Endodermal cell (in vitro differentiated cells): ENCODE measurements around the gene TOR1A. TPM values are rescaled to one million over a fixed set of nuclear protein-coding genes. Genes with fewer than 3 reads are reported as not detected.

Source experiments
- DNase-seq: peaks from one replicate; pipeline ENCODE4 v3.0.0-alpha.2; 2017
- H3K27ac ChIP-seq: 2 replicates; pipeline ENCODE4 v1.5.1; 2013; ENCODE audit warnings: mild to moderate bottlenecking, low read depth, low read length, moderate library complexity
- H3K27me3 ChIP-seq: 2 replicates; pipeline ENCODE4 v1.6.1; 2013; ENCODE audit warnings: mild to moderate bottlenecking, low read length, moderate library complexity; ENCODE audit not compliant: insufficient read depth, control insufficient read depth, poor library complexity, severe bottlenecking
- H3K36me3 ChIP-seq: 2 replicates; pipeline ENCODE4 v1.7.0; 2013; ENCODE audit warnings: mild to moderate bottlenecking, low read length, moderate library complexity; ENCODE audit not compliant: control insufficient read depth, insufficient read depth
- H3K4me1 ChIP-seq: one replicate; pipeline ENCODE4 v1.7.0; 2013; ENCODE audit warnings: low read length; ENCODE audit not compliant: control insufficient read depth, insufficient read depth
- H3K4me3 ChIP-seq: 2 replicates; pipeline ENCODE4 v1.5.1; 2013; ENCODE audit warnings: mild to moderate bottlenecking, low read length, moderate library complexity
- H3K9ac ChIP-seq: 2 replicates; pipeline ENCODE4 v1.6.1; 2013; ENCODE audit warnings: mild to moderate bottlenecking, low read length, moderate library complexity; ENCODE audit not compliant: poor library complexity, severe bottlenecking; ENCODE audit errors: extremely low read depth
- H3K9me3 ChIP-seq: 2 replicates; pipeline ENCODE4 v1.6.1; 2013; ENCODE audit warnings: mild to moderate bottlenecking, low read length, moderate library complexity; ENCODE audit not compliant: control insufficient read depth
- H3K27ac Mint-ChIP-seq: 2 replicates; pipeline ENCODE4 v1.8.0; 2020; ENCODE audit warnings: mixed read lengths
- H3K27me3 Mint-ChIP-seq: 2 replicates; pipeline ENCODE4 v1.8.0; 2021; ENCODE audit warnings: mild to moderate bottlenecking, mixed read lengths; ENCODE audit not compliant: insufficient read depth
- H3K36me3 Mint-ChIP-seq: 2 replicates; pipeline ENCODE4 v1.8.0; 2020; ENCODE audit warnings: low read depth, mixed read lengths
- H3K4me1 Mint-ChIP-seq: 2 replicates; pipeline ENCODE4 v1.8.0; 2020; ENCODE audit warnings: mixed read lengths
- H3K4me3 Mint-ChIP-seq: 2 replicates; pipeline ENCODE4 v1.8.0; 2020; ENCODE audit warnings: mild to moderate bottlenecking, moderate library complexity, mixed read lengths
- H3K9me3 Mint-ChIP-seq: 2 replicates; pipeline ENCODE4 v1.8.0; 2020; ENCODE audit warnings: mild to moderate bottlenecking, mixed read lengths
- CTCF ChIP-seq: fragments of 200-600 bp; sonication (generic); conservative IDR thresholded peaks from 2 replicates; pipeline ENCODE4 v1.5.0; 2021; ENCODE audit warnings: antibody characterized with exemption, mild to moderate bottlenecking
- WGBS, 2 experiments: methylation state at CpG; one replicate each; pipeline versions ENCODE4 v1.1.5 to v1.1.7; 2013; ENCODE audit warnings: missing lambda C conversion rate in 2 of 2, mixed read lengths in 1 of 2; ENCODE audit not compliant: insufficient coverage in 1 of 2, insufficient read length in 1 of 2; 5-methylcytosine and 5-hydroxymethylcytosine counted together
- total RNA-seq, 2 donors: library from RNA; stranded (reverse); fragmentation: NEBNext Ultra II Directional in 1 of 2; extraction: Animal tissue kit (Norgen Biotek cat#: 25700) in 1 of 2; gene quantifications; 2 replicates in 1 of 2; 3 replicates in 1 of 2; pipeline ENCODE4 v1.2.1, GENCODE V29; 2021

The TOR1A gene
- total RNA-seq, 2 donors from 2014 or later = 48.4 to 49.9 TPM

DNA sequence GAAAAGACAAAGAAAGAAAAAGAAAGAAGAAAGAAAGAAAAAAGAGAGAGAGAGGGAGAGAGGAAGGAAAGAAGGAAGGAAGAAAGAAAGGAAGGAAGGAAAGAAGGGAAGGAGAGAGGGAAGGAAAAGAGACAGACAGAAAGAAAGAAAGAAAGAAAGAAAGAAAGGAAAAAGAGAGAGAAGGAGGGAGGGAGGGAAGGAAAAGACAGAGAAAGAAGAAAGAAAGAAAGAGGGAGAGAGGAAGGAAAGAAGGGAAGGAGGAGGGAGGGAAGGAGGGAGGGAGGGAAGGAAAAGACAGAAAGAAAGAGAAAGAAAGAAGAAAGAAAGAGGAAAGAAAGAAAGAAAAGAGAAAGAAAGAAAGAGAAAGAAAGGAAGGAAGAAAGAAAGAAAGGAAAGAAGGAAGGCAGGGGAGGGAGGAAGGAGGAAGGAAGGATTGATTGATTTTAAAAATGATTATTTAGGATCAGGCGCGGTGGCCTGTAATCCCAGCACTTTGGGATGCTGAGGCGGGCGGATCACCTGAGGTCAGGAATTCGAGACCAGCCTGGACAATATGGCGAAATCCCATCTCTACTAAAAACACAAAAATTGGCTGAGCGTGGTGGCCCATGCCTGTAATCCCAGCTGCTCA, 44.3 kb downstream of the TOR1A start:
- TF ChIP-seq CTCF = no peak
- Histone ChIP-seq H3K4me3 (no peak overlapping the region), H3K27me3 (no peaks in the 10 kb centered on the region), H3K4me1 (no peaks in the 10 kb centered on the region), H3K9me3 (no peaks in the 10 kb centered on the region), H3K36me3 (no peaks in the 10 kb centered on the region), H3K9ac (no peak overlapping the region), H3K27ac (no peak overlapping the region)
- DNase-seq = no peak
- no peak overlapping the region for H3K4me3 Mint-ChIP-seq
- peaks cover 2% of the 10 kb centered on the region for H3K27me3 Mint-ChIP-seq
- WGBS, 2 experiments = 92 to 93% methylated on average over 7 of the region's 7 CpGs
- no peak overlapping the region for H3K27ac Mint-ChIP-seq
- no peaks in the 10 kb centered on the region for H3K9me3 Mint-ChIP-seq
- H3K4me1 Mint-ChIP-seq = no peaks in the 10 kb centered on the region
- no peaks in the 10 kb centered on the region for H3K36me3 Mint-ChIP-seq

- no peak overlapping the region for H3K27ac ChIP-seq
- no peaks in the 10 kb centered on the region for H3K27me3 ChIP-seq
- H3K9me3 Mint-ChIP-seq = no peaks in the 10 kb centered on the region
- no peaks in the 10 kb centered on the region for H3K9me3 ChIP-seq
- no peaks in the 10 kb centered on the region for H3K36me3 Mint-ChIP-seq
- DNase-seq = no peak
- no peaks in the 10 kb centered on the region for H3K4me1 Mint-ChIP-seq
- H3K4me1 ChIP-seq = no peaks in the 10 kb centered on the region
- no peak overlapping the region for H3K4me3 ChIP-seq
- TF ChIP-seq CTCF = no peak
- H3K27me3 Mint-ChIP-seq = peaks cover 2% of the 10 kb centered on the region
- H3K36me3 ChIP-seq = no peaks in the 10 kb centered on the region
- no peak overlapping the region for H3K4me3 Mint-ChIP-seq
- 89 to 100% methylated on average over 2 to 3 of the region's 3 CpGs for WGBS, 2 experiments
- no peak overlapping the region for H3K9ac ChIP-seq
- H3K27ac Mint-ChIP-seq = no peak overlapping the region
These were observed 45.5 kb downstream of the TOR1A start for GRCh38 chr9:129778469-129778868.

- Histone ChIP-seq H3K36me3 (no peaks in the 10 kb centered on the region), H3K27me3 (no peaks in the 10 kb centered on the region), H3K27ac (no peak overlapping the region), H3K9ac (no peak overlapping the region), H3K4me1 (no peaks in the 10 kb centered on the region), H3K4me3 (no peak overlapping the region), H3K9me3 (no peaks in the 10 kb centered on the region)
- no peak for TF ChIP-seq CTCF
- Mint-ChIP-seq H3K27ac (no peak overlapping the region), H3K9me3 (no peaks in the 10 kb centered on the region), H3K4me1 (no peaks in the 10 kb centered on the region), H3K36me3 (no peaks in the 10 kb centered on the region), H3K4me3 (no peak overlapping the region), H3K27me3 (peaks cover 2% of the 10 kb centered on the region)
- WGBS, 2 experiments = 90 to 95% methylated on average over 7 to 11 of the region's 11 CpGs
- no peak for DNase-seq
These were observed 46.2 kb downstream of the TOR1A start for GRCh38 chr9:129777769-129778130.
